Caco-2 (cell line): ENCODE data around the gene TIMD4. TPM values are rescaled to one million over a fixed set of nuclear protein-coding genes. Genes with fewer than 3 reads are reported as not detected.

Experiments
- BruUV-seq: library from RNA; stranded (reverse); fragments of 400-500 nt; replicated peaks from 2 replicates; lab custom pipeline; 2021; lab: Mats Ljungman, UMichigan
- CTCF ChIA-PET: fragments of 300-600 bp; sonication (Branson Sonifier 250); formaldehyde crosslinking; loops from one replicate; lab custom pipeline; 2022; ENCODE audit warnings: antibody characterized with exemption; lab: Charles Lee
- POLR2A ChIA-PET: fragments of 300-600 bp; sonication (Branson Sonifier 250); formaldehyde crosslinking; loops from one replicate; lab custom pipeline; 2022; ENCODE audit warnings: antibody characterized with exemption; lab: Charles Lee
- DNase-seq, 2 experiments: peaks; one replicate each; pipeline versions ENCODE4 v3.0.0 to v3.0.0-alpha.2; 2020 to 2022
- H3K27me3 ChIP-seq: replicated peaks from 2 replicates; pipeline ENCODE4 v1.6.0; 2011; ENCODE audit warnings: low read length; ENCODE audit not compliant: control insufficient read depth, insufficient read depth
- H3K36me3 ChIP-seq: 2 replicates; pipeline ENCODE4 v1.5.1; 2011; ENCODE audit warnings: low read length; ENCODE audit not compliant: control insufficient read depth, insufficient read depth
- H3K4me1 ChIP-seq: fragments of 250-450 bp; sonication (Bioruptor Pico); 2 replicates; pipeline ENCODE4 v1.5.1; 2020; ENCODE audit warnings: mild to moderate bottlenecking
- H3K4me3 ChIP-seq: 2 replicates; pipeline ENCODE4 v1.5.1; 2011; ENCODE audit warnings: low read depth, mild to moderate bottlenecking, control low read depth, low read length
- H3K9me3 ChIP-seq: fragments of 250-450 bp; sonication (Bioruptor Pico); 2 replicates; pipeline ENCODE4 v1.5.1; 2020; ENCODE audit warnings: mild to moderate bottlenecking, moderate library complexity
- H3K27ac Mint-ChIP-seq: one replicate; pipeline ENCODE4 v1.8.0; 2022; ENCODE audit warnings: mixed read lengths; ENCODE audit not compliant: unreplicated experiment
- H3K27me3 Mint-ChIP-seq: one replicate; pipeline ENCODE4 v1.8.0; 2022; ENCODE audit warnings: mixed read lengths; ENCODE audit not compliant: insufficient read depth, unreplicated experiment
- H3K36me3 Mint-ChIP-seq: one replicate; pipeline ENCODE4 v1.8.0; 2022; ENCODE audit warnings: mild to moderate bottlenecking, mixed read lengths; ENCODE audit not compliant: insufficient read depth, unreplicated experiment
- H3K4me1 Mint-ChIP-seq: one replicate; pipeline ENCODE4 v1.8.0; 2022; ENCODE audit warnings: low read depth, mixed read lengths; ENCODE audit not compliant: unreplicated experiment
- H3K4me3 Mint-ChIP-seq: one replicate; pipeline ENCODE4 v1.8.0; 2022; ENCODE audit warnings: mild to moderate bottlenecking, moderate library complexity, mixed read lengths; ENCODE audit not compliant: unreplicated experiment
- H3K9me3 Mint-ChIP-seq: one replicate; pipeline ENCODE4 v1.8.0; 2022; ENCODE audit warnings: mixed read lengths; ENCODE audit not compliant: unreplicated experiment
- CTCF ChIP-seq, 2 experiments: fragments of 200-600 bp in 1 of 2; IDR thresholded peaks; 1 replicate in 1 of 2; 2 replicates in 1 of 2; pipeline versions ENCODE4 v1.5.1 to v1.8.0; 2011 to 2022; ENCODE audit warnings: antibody characterized with exemption in 1 of 2, control low read depth in 1 of 2, inconsistent platforms in 1 of 2, low read depth in 1 of 2, low read length in 1 of 2, mild to moderate bottlenecking in 1 of 2, moderate library complexity in 1 of 2; ENCODE audit not compliant: insufficient read depth in 1 of 2, severe bottlenecking in 1 of 2, unreplicated experiment in 1 of 2
- intact Hi-C: fragments of 100-400 bp; cut with micrococcal nuclease; formaldehyde crosslinking; loops from one replicate; pipeline ENCODE4 v1.10.0; 2022; ENCODE audit not compliant: unreplicated experiment
- total RNA-seq: library from RNA; stranded (reverse); gene quantifications from 2 replicates; pipeline ENCODE4 v1.2.3, GENCODE V29; 2022

Gene TIMD4
- total RNA-seq, 1 experiment from 2014 or later: 1.7 TPM

GRCh38 chr5:156956321-156956720, 6.7 kb downstream of the TIMD4 start:
- H3K4me3 ChIP-seq: no peak overlapping the region
- ChIA-PET POLR2A (no interaction called here), CTCF (no interaction called here)
- no peaks in the 10 kb centered on the region for H3K9me3 Mint-ChIP-seq
- no peak for DNase-seq
- H3K4me1 Mint-ChIP-seq: no peaks in the 10 kb centered on the region
- no peaks in the 10 kb centered on the region for H3K36me3 Mint-ChIP-seq
- no peaks in the 10 kb centered on the region for H3K27me3 ChIP-seq
- H3K4me1 ChIP-seq: no peaks in the 10 kb centered on the region
- H3K27ac Mint-ChIP-seq: no peak overlapping the region
- TF ChIP-seq CTCF (IDR thresholded peaks at IDR 0.05; ENCODE audit: insufficient read depth in 1 of 2, low read depth in 1 of 2, low read length in 1 of 2, severe bottlenecking in 1 of 2, unreplicated experiment in 1 of 2): no peak
- BruUV-seq: no TSS peak
- H3K36me3 ChIP-seq: no peaks in the 10 kb centered on the region
- H3K27me3 Mint-ChIP-seq: no peaks in the 10 kb centered on the region
- intact Hi-C loops: no loop called here
- no peak overlapping the region for H3K4me3 Mint-ChIP-seq
- no peaks in the 10 kb centered on the region for H3K9me3 ChIP-seq

DNA sequence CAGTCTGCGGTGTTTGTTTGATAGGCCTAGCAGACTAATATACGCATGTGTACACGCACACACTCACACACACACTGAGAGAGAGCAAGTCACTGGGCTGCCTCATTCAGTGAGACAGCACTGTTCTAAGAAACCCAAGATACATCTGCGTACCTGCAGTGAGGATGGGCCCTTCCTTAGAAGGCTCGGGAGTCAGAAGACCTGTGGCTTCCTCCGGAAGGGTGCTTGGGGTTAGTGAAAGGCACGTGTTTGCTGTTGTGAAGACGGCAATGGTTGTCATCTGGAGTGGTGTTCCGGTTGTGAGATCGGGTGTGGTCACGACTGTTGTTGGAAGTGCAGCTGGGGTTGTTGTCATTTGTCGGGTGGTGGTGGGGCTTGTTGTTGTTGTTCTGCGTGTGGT, 11.7 kb downstream of the TIMD4 start:
- Histone ChIP-seq H3K36me3 (no peaks in the 10 kb centered on the region), H3K4me1 (no peaks in the 10 kb centered on the region), H3K4me3 (no peak overlapping the region), H3K27me3 (no peaks in the 10 kb centered on the region), H3K9me3 (no peaks in the 10 kb centered on the region)
- Mint-ChIP-seq H3K4me1 (no peaks in the 10 kb centered on the region), H3K36me3 (no peaks in the 10 kb centered on the region), H3K27ac (no peak overlapping the region), H3K27me3 (no peaks in the 10 kb centered on the region), H3K9me3 (no peaks in the 10 kb centered on the region), H3K4me3 (no peak overlapping the region)
- no peak for TF ChIP-seq CTCF (IDR thresholded peaks at IDR 0.05; ENCODE audit: insufficient read depth in 1 of 2, low read depth in 1 of 2, low read length in 1 of 2, severe bottlenecking in 1 of 2, unreplicated experiment in 1 of 2)
- ChIA-PET CTCF (no interaction called here), POLR2A (no interaction called here)
- intact Hi-C loops: no loop called here
- no peak for DNase-seq
- no TSS peak for BruUV-seq

DNA sequence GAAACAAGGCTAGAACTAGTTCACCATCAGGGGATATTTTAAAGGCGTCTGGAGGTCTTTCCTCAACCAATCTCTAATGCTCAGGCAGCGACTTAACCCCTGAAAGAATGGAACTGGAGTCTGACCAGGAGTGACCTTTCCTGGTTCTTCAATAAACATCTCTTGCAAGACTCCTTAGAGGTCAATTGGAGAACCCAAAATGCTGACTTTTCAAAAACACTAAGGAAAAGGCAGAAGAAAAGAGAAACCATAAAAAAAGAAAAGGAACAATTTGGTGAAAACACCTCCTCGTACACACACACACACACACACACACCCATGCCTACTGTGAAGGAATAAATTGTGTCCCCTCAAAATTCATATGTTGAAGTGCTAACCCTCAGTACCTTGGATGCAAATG, 12.3 kb downstream of the TIMD4 start:
- Histone ChIP-seq H3K4me3 (no peak overlapping the region), H3K36me3 (no peaks in the 10 kb centered on the region), H3K27me3 (no peaks in the 10 kb centered on the region), H3K4me1 (no peaks in the 10 kb centered on the region), H3K9me3 (no peaks in the 10 kb centered on the region)
- H3K27ac Mint-ChIP-seq: no peak overlapping the region
- ChIA-PET POLR2A (no interaction called here), CTCF (no interaction called here)
- H3K4me1 Mint-ChIP-seq: no peaks in the 10 kb centered on the region
- intact Hi-C loops: no loop called here
- DNase-seq: no peak
- no peak overlapping the region for H3K4me3 Mint-ChIP-seq
- BruUV-seq: no TSS peak
- no peaks in the 10 kb centered on the region for H3K36me3 Mint-ChIP-seq
- H3K27me3 Mint-ChIP-seq: no peaks in the 10 kb centered on the region
- no peak for TF ChIP-seq CTCF (IDR thresholded peaks at IDR 0.05; ENCODE audit: insufficient read depth in 1 of 2, low read depth in 1 of 2, low read length in 1 of 2, severe bottlenecking in 1 of 2, unreplicated experiment in 1 of 2)
- no peaks in the 10 kb centered on the region for H3K9me3 Mint-ChIP-seq
